GM08714 (cell line): ENCODE measurements around the gene RBM42.

Experiments
- H3K4me3 ChIP-seq: fragments of 200-500 bp; sonication (Bioruptor generic); 2 replicates; pipeline ENCODE4 v1.5.1; 2014; ENCODE audit warnings: mild to moderate bottlenecking, low read length, inconsistent platforms
- ZNF274 ChIP-seq: IDR thresholded peaks from 2 replicates; pipeline ENCODE4 v1.6.1; 2012; ENCODE audit warnings: mild to moderate bottlenecking, low read depth, low read length

The RBM42 gene

DNA sequence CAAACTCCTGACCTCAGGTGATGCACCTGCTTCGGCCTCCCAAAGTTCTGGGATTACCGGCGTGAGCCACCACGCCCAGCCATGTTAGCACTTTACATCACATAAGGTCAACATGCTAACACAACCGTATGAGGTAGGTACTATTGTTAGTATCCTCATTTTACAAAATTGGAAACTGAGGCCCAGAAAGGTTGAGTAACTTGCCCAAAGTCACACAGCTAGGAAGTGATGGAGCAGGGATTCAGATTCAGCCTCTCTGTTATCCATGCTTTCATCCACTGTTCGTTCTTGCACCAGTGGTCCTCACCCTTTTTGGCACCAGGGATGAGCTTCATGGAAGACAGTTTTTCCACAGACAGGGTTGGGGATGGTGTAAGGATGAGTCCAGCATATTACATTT lies 27.9 kb downstream of the RBM42 start:
- no peak overlapping the region for H3K4me3 ChIP-seq
- no peak for TF ChIP-seq ZNF274

DNA sequence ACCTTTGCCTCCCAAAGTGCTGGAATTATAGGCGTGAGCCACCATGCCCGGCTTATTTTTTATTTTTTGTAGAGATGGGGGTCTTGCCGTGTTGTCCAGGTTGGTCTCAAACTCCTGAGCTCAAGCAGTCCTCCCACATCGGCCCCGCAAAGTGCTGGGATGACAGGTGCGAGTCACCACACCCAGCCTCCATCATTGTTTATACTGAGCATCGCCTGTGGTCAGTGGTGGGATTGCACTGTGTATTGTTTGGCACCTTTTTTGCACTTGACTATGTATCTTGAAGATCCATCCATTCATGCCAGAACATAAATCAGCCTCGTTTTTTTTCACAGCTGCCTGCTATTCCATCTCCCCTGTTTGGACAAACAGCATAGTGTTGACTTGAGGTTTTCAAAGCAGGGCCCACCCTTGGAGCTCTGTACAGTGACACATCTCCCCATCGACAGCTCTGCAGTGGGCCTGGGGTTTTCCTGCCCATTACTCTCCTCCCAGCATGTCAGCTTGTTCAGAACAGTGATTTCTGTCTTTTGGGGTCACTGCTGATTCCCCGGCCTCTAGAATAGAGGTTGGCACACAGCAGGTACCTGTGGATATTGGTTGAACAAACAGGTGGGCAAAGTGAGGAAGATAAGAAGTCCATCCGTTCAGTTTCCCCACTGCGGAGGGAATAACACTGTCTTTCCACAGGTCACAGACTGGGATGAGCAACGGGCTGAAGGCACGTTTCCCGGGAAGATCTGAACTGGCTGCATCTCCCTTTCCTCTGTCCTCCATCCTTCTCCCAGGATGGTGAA lies 29.3 kb downstream of the RBM42 start:
- H3K4me3 ChIP-seq = no peak overlapping the region
- no peak for TF ChIP-seq ZNF274

DNA sequence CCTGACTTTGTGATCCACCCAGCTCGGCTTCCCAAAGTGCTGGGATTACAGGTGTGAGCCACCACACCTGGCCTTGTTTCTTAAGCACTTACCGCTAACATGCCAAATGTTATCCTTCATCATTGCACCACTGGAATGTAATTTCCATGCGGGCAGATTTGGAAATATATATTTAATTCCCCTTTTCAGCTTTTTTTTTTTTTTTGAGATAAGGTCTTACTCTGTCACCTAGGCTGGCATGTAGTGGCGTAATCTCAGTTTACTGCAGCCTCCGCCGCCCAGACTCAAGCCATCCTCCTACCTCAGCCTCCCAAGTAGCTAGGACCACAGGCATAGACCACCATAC lies 33.1 kb downstream of the RBM42 start:
- TF ChIP-seq ZNF274 = no peak
- no peak overlapping the region for H3K4me3 ChIP-seq

DNA sequence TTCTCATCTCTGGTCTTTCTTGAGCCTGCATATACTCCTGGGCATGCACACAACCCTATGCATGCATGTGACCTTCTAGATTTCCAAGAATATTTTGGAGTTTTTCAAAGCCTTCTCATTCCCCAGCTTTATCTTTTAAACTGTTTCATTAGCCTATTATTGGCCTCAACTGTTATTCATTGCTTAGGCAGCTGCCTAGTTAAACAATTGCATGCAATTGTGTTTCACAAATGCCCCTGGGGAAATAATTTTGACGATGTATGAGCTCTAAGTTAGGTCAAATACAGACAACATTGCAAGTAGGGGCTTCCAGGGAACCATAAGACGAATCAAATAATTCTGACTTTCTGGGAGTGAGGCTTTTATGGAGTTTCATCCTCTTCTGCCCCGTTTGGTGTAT lies 35.1 kb downstream of the RBM42 start:
- TF ChIP-seq ZNF274 = no peak

DNA sequence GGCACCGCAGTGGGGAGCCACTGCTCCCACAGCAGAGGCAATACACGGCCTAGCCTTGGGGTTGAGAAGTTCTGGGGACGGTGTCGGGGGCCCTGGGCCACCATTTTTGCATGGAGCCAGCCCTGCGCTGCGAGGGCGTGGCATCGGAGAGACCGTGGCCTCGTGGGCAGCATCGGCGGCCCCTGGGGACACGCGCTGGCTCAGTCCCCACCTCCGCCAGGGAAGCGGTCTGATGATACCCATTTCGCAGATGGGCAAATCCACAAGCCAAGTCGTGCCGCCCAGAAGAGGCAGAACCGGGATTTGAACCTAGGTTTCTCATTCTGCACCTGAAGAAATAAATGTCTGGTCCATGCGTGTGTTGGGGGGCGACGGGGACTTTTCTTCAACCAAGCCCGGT lies 36.3 kb downstream of the RBM42 start:
- no peak overlapping the region for H3K4me3 ChIP-seq
- no peak for TF ChIP-seq ZNF274

More for the DNA sequence above, 35.1 kb downstream of the RBM42 start:
- no peak overlapping the region for H3K4me3 ChIP-seq

DNA sequence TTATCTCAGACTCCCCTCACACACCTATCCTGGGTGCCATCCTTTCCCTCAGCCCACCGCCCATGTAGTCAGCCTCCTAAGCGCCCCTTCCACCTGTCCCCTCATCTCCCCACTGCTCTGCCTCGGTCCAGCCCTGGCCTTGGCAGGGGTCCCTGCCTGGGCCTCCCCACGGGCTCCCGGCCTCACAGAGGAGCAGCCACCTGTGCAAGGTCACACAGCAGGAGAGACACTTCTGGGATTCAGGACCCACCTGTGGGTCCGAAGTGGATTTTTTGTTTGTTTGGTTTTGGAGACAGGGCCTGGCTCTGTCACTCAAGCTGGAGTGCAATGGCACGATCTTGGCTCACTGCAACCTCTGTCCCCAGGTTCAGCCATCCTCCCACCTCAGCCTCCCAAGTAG lies 36.8 kb downstream of the RBM42 start:
- TF ChIP-seq ZNF274 = no peak
- no peak overlapping the region for H3K4me3 ChIP-seq

DNA sequence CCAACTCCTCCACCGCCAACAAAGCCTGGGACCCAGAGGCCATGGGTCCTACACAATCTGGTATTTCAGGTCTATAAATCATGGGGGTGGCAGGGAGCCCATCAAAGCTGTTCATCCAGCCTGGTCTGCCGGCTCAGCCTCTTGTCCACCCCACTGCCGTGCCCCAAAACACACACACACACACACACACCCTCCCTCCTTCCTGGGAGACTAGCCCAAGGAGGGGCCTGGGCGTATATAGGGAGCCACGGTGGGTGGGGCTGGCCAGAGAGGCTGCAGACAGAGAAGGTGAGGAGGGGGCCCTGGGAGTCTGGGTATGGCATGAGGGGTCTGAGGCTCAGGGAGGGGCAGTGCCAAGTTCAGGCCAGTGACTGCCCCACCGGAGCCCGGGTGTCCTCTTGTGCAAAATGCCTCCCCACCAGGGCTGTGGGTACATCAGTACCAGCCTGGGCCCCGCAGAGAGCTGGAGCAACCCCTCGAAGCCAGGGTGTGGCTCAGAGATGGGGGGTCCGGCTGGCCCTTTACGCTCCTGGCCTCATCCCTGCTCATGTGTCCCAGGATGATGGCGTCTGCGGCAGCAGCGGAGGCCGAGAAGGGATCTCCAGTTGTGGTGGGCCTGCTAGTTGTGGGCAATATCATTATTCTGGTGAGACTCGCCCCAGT lies 37.5 kb downstream of the RBM42 start, which contains the start of gene UPK1A:
UPK1A (plus strand) TSS at position 267 of the 663 bp plus-strand sequence; CDS start at position 563, 296 bp downstream.
- no peak within 1 kb of the TSS for H3K4me3 ChIP-seq
- TF ChIP-seq ZNF274 = no peak

DNA sequence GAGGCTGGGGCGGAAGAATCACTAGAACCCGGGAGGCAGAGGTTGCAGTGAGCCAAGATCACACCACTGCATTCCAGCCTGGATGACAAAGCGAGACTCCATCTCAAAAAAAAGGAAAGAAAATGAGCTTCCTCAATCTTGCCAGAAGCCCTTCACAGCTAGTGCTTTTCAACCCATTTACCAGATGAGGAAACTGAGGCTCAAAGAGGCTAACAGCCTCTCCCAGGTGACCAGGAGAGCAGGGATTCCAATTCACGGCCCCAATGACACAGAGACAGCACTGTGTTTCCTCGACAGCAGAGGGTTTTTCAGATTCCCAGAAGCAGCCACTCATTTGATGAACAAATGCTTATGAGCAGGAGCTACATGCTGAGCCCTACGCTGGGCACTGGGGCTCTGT lies 40.7 kb downstream of the RBM42 start:
- no peak for TF ChIP-seq ZNF274
- no peak overlapping the region for H3K4me3 ChIP-seq

DNA sequence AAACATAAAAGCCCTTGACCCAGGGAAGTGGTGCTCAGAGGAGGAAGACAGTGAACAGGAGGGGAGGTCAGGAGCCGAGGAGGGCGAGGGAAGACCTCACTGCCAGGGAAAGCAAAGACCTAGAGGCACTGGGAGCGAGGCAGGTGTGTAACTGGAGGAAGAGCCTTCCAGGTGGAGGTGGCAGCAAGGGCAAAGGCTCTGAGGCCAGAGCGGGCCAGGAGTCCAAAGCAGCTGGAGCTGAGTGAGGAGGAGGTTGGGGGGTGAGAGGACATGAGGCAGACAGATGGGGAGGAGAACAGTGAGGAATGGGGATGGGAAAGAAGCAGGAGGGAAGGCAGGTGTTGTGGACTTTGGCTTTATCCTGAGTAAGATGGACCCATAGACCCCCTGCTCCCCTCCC lies 41.1 kb downstream of the RBM42 start:
- no peak for TF ChIP-seq ZNF274

DNA sequence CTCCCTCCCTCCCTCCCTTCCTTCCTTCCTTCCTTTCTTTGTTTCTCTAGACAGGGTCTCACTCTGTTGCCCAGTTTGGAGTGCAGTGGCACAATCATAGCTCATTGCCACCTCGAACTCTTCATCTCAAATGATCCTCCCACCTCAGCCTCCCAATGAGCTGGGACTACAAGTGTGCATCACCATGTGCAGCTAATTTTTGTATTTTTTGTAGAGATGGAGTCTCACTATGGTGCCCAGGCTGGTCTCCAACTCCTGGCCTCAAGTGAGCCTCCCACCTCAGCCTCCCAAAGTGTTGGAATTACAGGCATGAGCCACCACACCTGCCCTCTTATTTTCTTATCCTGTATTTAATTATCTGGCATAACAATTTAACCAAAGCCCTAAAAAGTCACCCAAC lies 41.9 kb downstream of the RBM42 start:
- no peak overlapping the region for H3K4me3 ChIP-seq
- no peak for TF ChIP-seq ZNF274

More for the DNA sequence above, 41.1 kb downstream of the RBM42 start:
- no peak overlapping the region for H3K4me3 ChIP-seq

DNA sequence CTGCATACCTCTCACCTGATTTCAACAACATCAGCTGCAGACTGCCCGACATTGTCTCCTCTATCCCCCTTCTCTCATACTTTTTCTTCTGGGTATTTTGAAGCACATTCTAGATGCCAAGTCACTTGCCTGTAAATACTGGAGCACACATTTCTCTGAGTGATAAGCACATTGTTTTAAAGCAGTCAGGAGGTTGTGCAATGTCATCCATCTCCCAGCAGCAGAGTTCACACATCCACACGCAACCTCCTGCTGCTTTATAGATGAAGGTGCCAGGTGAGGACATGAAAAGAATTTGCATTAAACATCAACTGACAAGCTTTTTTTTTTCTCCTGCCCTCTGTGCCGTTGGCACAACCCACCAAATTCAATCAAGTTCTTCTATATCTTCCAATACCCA lies 43.0 kb downstream of the RBM42 start:
- no peak for TF ChIP-seq ZNF274
- no peak overlapping the region for H3K4me3 ChIP-seq

DNA sequence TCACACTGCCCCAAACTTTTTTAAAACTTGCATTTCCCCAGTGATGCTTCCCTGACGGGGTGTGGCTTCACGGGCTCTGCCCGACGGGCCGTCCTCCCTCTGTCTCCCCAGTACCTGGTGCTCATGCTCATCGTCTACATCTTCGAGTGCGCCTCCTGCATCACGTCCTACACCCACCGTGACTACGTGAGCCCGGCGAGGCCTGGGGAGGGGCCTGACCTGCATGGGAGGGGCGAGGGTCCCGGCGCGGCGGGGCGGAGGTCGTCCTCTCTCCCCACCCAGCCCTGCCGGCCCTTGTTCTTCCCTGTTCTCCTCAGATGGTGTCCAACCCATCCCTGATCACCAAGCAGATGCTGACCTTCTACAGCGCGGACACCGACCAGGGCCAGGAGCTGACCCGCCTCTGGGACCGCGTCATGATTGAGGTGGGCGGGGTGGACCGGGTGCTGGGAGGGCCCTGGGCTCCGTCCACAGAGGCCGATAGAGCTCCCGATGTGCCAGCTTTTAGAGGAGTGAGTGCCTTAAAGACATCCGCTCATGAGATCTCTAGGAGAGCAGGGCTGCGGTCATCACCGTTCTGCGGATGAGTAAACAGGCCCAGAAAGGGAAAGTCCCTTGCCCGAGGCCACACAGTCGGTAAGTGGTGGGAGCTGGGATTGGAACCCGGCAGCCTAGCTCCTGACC lies 44.4 kb downstream of the RBM42 start:
- H3K4me3 ChIP-seq = peak overlapping the region; percentile 20; the same call in 1 of the 2 replicates
- no peak for TF ChIP-seq ZNF274

DNA sequence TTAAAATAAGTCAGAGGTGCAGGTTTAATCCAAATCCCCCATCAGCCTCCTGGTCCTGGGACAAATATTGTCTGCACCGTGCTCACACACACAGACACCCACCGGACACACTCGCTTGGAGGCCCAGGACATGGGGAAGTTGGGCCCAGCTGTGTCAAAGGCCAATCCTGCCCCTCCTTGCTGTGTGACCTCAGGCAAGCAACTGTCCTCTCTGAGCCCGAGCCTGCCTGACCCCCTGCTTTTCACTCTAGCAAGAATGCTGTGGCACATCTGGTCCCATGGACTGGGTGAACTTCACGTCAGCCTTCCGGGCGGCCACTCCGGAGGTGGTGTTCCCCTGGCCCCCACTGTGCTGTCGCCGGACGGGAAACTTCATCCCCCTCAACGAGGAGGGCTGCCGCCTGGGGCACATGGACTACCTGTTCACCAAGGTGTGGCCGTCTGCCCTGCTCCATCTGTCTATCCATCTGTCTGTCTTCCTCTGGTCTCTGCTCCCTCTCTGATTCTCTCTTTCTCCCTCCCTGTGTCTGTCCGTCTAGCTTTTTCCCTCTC lies 46.8 kb downstream of the RBM42 start:
- no peak for TF ChIP-seq ZNF274
- H3K4me3 ChIP-seq = no peak overlapping the region
